Activated B cell treated with CpG ODN at 0.5 μM for 24 hours (primary cell): ENCODE data around the gene TRAF6. TPM values are rescaled to one million over a fixed set of nuclear protein-coding genes. Genes with fewer than 3 reads are reported as not detected.

Experiments used
- ATAC-seq: fragments of 200-7000 bp; cut with Tn5 transposase; one replicate; pipeline ENCODE4 v1.10.0; 2021; ENCODE audit warnings: low read depth, mild to moderate bottlenecking, moderate library complexity
- CTCF ChIA-PET: fragments of 350-600 bp; sonication (Branson Sonifier 250); formaldehyde crosslinking; loops from one replicate; lab custom pipeline; 2021; ENCODE audit warnings: antibody characterized with exemption; lab: Charles Lee
- POLR2A ChIA-PET: fragments of 350-600 bp; sonication (Branson Sonifier 250); formaldehyde crosslinking; loops from one replicate; lab custom pipeline; 2021; ENCODE audit warnings: antibody characterized with exemption; lab: Charles Lee
- DNase-seq: peaks from one replicate; pipeline ENCODE4 v3.0.0; 2022
- H3K27ac Mint-ChIP-seq: one replicate; pipeline ENCODE4 v1.8.0; 2020; ENCODE audit warnings: mixed read lengths
- H3K27me3 Mint-ChIP-seq: one replicate; pipeline ENCODE4 v1.8.0; 2021; ENCODE audit warnings: mixed read lengths
- H3K36me3 Mint-ChIP-seq: one replicate; pipeline ENCODE4 v1.8.0; 2021; ENCODE audit warnings: low read depth, mixed read lengths
- H3K4me1 Mint-ChIP-seq: one replicate; pipeline ENCODE4 v1.8.0; 2021; ENCODE audit warnings: mixed read lengths
- H3K4me3 Mint-ChIP-seq: one replicate; pipeline ENCODE4 v1.8.0; 2020; ENCODE audit warnings: mild to moderate bottlenecking, mixed read lengths
- H3K9me3 Mint-ChIP-seq: one replicate; pipeline ENCODE4 v1.8.0; 2020; ENCODE audit warnings: mixed read lengths
- CTCF ChIP-seq: fragments of 200-600 bp; IDR thresholded peaks from one replicate; pipeline ENCODE4 v1.8.0; 2022; ENCODE audit warnings: antibody characterized with exemption, mild to moderate bottlenecking
- intact Hi-C: fragments of 100-400 bp; cut with micrococcal nuclease; formaldehyde crosslinking; loops from one replicate; pipeline ENCODE4 v1.15.1; 2024
- total RNA-seq: library from RNA; stranded (reverse); gene quantifications from 2 replicates; pipeline ENCODE4 v1.2.3, GENCODE V29; 2022

The TRAF6 gene
- total RNA-seq, 1 donor from 2014 or later, result 19.3 TPM

- DNase-seq (no peak), ATAC-seq (no peak)
- H3K36me3 Mint-ChIP-seq, result no peaks in the 10 kb centered on the region
- no peaks in the 10 kb centered on the region for H3K9me3 Mint-ChIP-seq
- CTCF ChIA-PET, result no interaction called here
- no peaks in the 10 kb centered on the region for H3K27me3 Mint-ChIP-seq
- peaks cover 19% of the 10 kb centered on the region for H3K4me1 Mint-ChIP-seq
- no peak for TF ChIP-seq CTCF
- intact Hi-C loops, result no loop called here
- POLR2A ChIA-PET, result no interaction called here
- no peak overlapping the region for H3K4me3 Mint-ChIP-seq
- no peak overlapping the region for H3K27ac Mint-ChIP-seq
Observed at GRCh38 chr11:36447947-36448346, 62.1 kb downstream of the TRAF6 start.

GRCh38 chr11:36447514-36447913 lies 62.6 kb downstream of the TRAF6 start:
- POLR2A ChIA-PET, result no interaction called here
- peaks cover 19% of the 10 kb centered on the region for H3K4me1 Mint-ChIP-seq

GRCh38 chr11:36446135-36446534 lies 63.9 kb downstream of the TRAF6 start:
- Mint-ChIP-seq H3K27ac (no peak overlapping the region), H3K36me3 (no peaks in the 10 kb centered on the region)
- DNase-seq, result no peak

More at GRCh38 chr11:36447514-36447913, 62.6 kb downstream of the TRAF6 start:
- intact Hi-C loops, result no loop called here
- ATAC-seq, result no peak
- H3K27me3 Mint-ChIP-seq, result no peaks in the 10 kb centered on the region
- H3K9me3 Mint-ChIP-seq, result no peaks in the 10 kb centered on the region
- no peak overlapping the region for H3K27ac Mint-ChIP-seq
- DNase-seq, result no peak
- H3K4me3 Mint-ChIP-seq, result no peak overlapping the region
- TF ChIP-seq CTCF, result no peak
- no peaks in the 10 kb centered on the region for H3K36me3 Mint-ChIP-seq
- CTCF ChIA-PET, result no interaction called here

GRCh38 chr11:36443661-36444060 lies 66.4 kb downstream of the TRAF6 start:
- H3K4me3 Mint-ChIP-seq, result no peak overlapping the region
- ATAC-seq, result no peak
- no peak overlapping the region for H3K27ac Mint-ChIP-seq
- H3K4me1 Mint-ChIP-seq, result peaks cover 2% of the 10 kb centered on the region
- no peak for TF ChIP-seq CTCF
- H3K27me3 Mint-ChIP-seq, result no peaks in the 10 kb centered on the region
- H3K9me3 Mint-ChIP-seq, result peaks cover 2% of the 10 kb centered on the region
- ChIA-PET CTCF (no interaction called here), POLR2A (no interaction called here)
- DNase-seq, result no peak
- H3K36me3 Mint-ChIP-seq, result no peaks in the 10 kb centered on the region
- intact Hi-C loops, result no loop called here

More at GRCh38 chr11:36446135-36446534, 63.9 kb downstream of the TRAF6 start:
- CTCF ChIA-PET, result no interaction called here
- intact Hi-C loops, result no loop called here
- POLR2A ChIA-PET, result no interaction called here
- no peak for TF ChIP-seq CTCF
- no peak for ATAC-seq
- Mint-ChIP-seq H3K4me1 (peaks cover 21% of the 10 kb centered on the region), H3K9me3 (peaks cover 2% of the 10 kb centered on the region), H3K4me3 (no peak overlapping the region), H3K27me3 (no peaks in the 10 kb centered on the region)

- no peak overlapping the region for H3K4me3 Mint-ChIP-seq
- POLR2A ChIA-PET, result no interaction called here
- intact Hi-C loops, result no loop called here
- CTCF ChIA-PET, result no interaction called here
- H3K36me3 Mint-ChIP-seq, result no peaks in the 10 kb centered on the region
- H3K4me1 Mint-ChIP-seq, result peaks cover 2% of the 10 kb centered on the region
- no peaks in the 10 kb centered on the region for H3K27me3 Mint-ChIP-seq
- peaks cover 2% of the 10 kb centered on the region for H3K9me3 Mint-ChIP-seq
- H3K27ac Mint-ChIP-seq, result no peak overlapping the region
- ATAC-seq (no peak), DNase-seq (no peak)
- no peak for TF ChIP-seq CTCF
Observed at GRCh38 chr11:36441610-36442208, 68.4 kb downstream of the TRAF6 start.
